ENCODE results near the gene OPCML. TPM values are rescaled to one million over a fixed set of nuclear protein-coding genes. Genes with fewer than 3 reads are reported as not detected.

The OPCML gene
- total RNA-seq, 1 donor from 2014 or later = 2.7 TPM

GRCh38 chr11:133541021-133541719, 8.9 kb upstream of the OPCML start:
- Mint-ChIP-seq H3K4me3 (ENCODE audit: unreplicated experiment) (no peak overlapping the region), H3K4me1 (ENCODE audit: low read depth) (peaks cover 5% of the 10 kb centered on the region), H3K36me3 (ENCODE audit: low read depth) (no peaks in the 10 kb centered on the region), H3K9me3 (ENCODE audit: low read depth) (no peaks in the 10 kb centered on the region), H3K27ac (ENCODE audit: unreplicated experiment) (no peak overlapping the region), H3K27me3 (ENCODE audit: low read depth) (peaks cover 12% of the 10 kb centered on the region)
- peak; percentile 19 for TF ChIP-seq CTCF (IDR thresholded peaks at IDR 0.05)
- DNase-seq (ENCODE audit: low spot score) = no peak

GRCh38 chr11:133536198-133536597, 3.9 kb upstream of the OPCML start:
- Mint-ChIP-seq H3K36me3 (ENCODE audit: low read depth) (no peaks in the 10 kb centered on the region), H3K4me1 (ENCODE audit: low read depth) (peaks cover 6% of the 10 kb centered on the region), H3K27ac (ENCODE audit: unreplicated experiment) (no peak overlapping the region), H3K9me3 (ENCODE audit: low read depth) (no peaks in the 10 kb centered on the region), H3K27me3 (ENCODE audit: low read depth) (peaks cover 44% of the 10 kb centered on the region), H3K4me3 (ENCODE audit: unreplicated experiment) (no peak overlapping the region)
- DNase-seq (ENCODE audit: low spot score) = no peak
- no peak for TF ChIP-seq CTCF (IDR thresholded peaks at IDR 0.05)

- H3K27ac Mint-ChIP-seq (ENCODE audit: unreplicated experiment) = no peak overlapping the region
- H3K4me3 Mint-ChIP-seq (ENCODE audit: unreplicated experiment) = no peak overlapping the region
- peaks cover 61% of the 10 kb centered on the region for H3K27me3 Mint-ChIP-seq (ENCODE audit: low read depth)
- no peak for DNase-seq (ENCODE audit: low spot score)
- no peaks in the 10 kb centered on the region for H3K36me3 Mint-ChIP-seq (ENCODE audit: low read depth)
- H3K9me3 Mint-ChIP-seq (ENCODE audit: low read depth) = no peaks in the 10 kb centered on the region
- peaks cover 6% of the 10 kb centered on the region for H3K4me1 Mint-ChIP-seq (ENCODE audit: low read depth)
- TF ChIP-seq CTCF (IDR thresholded peaks at IDR 0.05) = no peak
Observed at GRCh38 chr11:133533205-133533604, 904 bp upstream of the OPCML start.

GRCh38 chr11:133531458-133531857, 843 bp downstream of the OPCML start:
- TF ChIP-seq CTCF (IDR thresholded peaks at IDR 0.05) = no peak
- Mint-ChIP-seq H3K9me3 (ENCODE audit: low read depth) (no peaks in the 10 kb centered on the region), H3K27me3 (ENCODE audit: low read depth) (peaks cover 55% of the 10 kb centered on the region), H3K27ac (ENCODE audit: unreplicated experiment) (no peak overlapping the region), H3K36me3 (ENCODE audit: low read depth) (no peaks in the 10 kb centered on the region), H3K4me3 (ENCODE audit: unreplicated experiment) (no peak overlapping the region), H3K4me1 (ENCODE audit: low read depth) (peaks cover 6% of the 10 kb centered on the region)
- DNase-seq (ENCODE audit: low spot score) = no peak

- DNase-seq (ENCODE audit: low spot score) = no peak
- peaks cover 6% of the 10 kb centered on the region for H3K4me1 Mint-ChIP-seq (ENCODE audit: low read depth)
- H3K4me3 Mint-ChIP-seq (ENCODE audit: unreplicated experiment) = no peak overlapping the region
- H3K27ac Mint-ChIP-seq (ENCODE audit: unreplicated experiment) = no peak overlapping the region
- no peaks in the 10 kb centered on the region for H3K9me3 Mint-ChIP-seq (ENCODE audit: low read depth)
- no peaks in the 10 kb centered on the region for H3K36me3 Mint-ChIP-seq (ENCODE audit: low read depth)
- H3K27me3 Mint-ChIP-seq (ENCODE audit: low read depth) = peaks cover 48% of the 10 kb centered on the region
- TF ChIP-seq CTCF (IDR thresholded peaks at IDR 0.05) = no peak
Observed at GRCh38 chr11:133530501-133530835, 1.8 kb downstream of the OPCML start.
